HG02610 (cell line): ENCODE measurements around the gene SPATS1.

ENCODE experiments used
- ATAC-seq: cut with Tn5 transposase; IDR thresholded peaks from one replicate; pipeline ENCODE4 v1.9.1; 2021; ENCODE audit warnings: mild to moderate bottlenecking, moderate library complexity; ENCODE audit not compliant: unreplicated experiment

SPATS1 gene, protein sequence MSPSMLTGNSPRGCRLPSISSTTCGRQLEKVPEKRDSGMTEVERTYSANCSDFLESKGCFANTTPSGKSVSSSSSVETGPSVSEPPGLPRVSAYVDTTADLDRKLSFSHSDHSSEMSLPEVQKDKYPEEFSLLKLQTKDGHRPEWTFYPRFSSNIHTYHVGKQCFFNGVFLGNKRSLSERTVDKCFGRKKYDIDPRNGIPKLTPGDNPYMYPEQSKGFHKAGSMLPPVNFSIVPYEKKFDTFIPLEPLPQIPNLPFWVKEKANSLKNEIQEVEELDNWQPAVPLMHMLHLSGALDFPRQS

DNA sequence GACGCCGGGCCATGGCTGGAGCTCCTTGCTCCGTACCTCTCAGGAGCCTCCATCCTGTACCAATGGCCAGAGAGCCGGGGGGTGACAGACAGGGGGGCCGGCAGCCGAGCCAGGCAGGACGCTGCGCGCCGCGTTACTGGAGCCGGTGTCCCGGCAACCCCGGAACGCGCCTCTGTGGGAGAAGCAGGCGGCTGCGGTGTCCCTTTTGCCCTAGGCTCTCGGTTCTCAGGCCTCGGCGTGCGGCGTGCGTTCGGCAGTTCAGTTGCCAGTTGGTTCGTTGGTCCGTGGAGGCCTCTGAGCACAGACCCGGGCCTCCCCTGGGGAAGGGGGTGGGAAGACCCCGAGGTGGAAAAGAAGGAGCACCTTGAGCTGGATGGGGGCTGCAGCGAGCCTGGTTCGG lies at the start of gene SPATS1:
Gene SPATS1 (plus strand): TSS at position 162 of the 400 bp plus-strand sequence. CDS start 446 bp downstream, outside the sequence.
- ATAC-seq: no peak

DNA sequence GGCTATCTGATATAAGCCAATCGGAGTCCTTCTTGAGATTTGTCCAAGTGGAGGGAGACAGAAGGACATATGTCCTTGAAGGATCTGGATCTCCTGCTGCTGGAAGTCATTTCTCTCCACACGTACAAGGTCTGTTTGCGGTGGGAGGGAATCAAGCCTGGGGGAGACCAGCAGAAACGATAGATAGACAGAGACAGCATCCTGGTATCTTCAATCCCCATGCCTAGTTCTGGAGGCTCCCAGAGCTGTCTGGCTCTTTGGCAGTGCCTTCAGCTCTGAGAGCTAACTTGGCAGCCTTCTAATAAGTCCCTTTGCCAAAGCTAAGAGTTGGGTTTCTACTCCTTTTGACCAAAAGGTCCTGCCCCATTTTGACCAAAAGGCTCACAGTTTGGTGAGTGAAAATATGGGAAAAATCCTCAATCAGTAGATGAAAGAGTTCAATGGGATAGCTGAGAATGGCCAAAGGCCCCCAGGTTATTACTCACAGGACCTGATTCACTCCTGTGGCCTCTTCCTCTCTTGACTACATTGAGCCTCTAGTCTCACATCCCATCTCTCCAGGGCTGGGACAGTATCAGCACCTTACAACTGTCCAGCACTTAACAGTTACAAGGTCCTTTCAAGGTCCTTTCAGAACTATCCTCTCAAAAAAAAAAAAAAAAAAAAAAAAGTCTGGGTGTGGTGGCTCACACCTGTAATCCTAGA lies 49.6 kb upstream of the SPATS1 start:
- no peak for ATAC-seq

DNA sequence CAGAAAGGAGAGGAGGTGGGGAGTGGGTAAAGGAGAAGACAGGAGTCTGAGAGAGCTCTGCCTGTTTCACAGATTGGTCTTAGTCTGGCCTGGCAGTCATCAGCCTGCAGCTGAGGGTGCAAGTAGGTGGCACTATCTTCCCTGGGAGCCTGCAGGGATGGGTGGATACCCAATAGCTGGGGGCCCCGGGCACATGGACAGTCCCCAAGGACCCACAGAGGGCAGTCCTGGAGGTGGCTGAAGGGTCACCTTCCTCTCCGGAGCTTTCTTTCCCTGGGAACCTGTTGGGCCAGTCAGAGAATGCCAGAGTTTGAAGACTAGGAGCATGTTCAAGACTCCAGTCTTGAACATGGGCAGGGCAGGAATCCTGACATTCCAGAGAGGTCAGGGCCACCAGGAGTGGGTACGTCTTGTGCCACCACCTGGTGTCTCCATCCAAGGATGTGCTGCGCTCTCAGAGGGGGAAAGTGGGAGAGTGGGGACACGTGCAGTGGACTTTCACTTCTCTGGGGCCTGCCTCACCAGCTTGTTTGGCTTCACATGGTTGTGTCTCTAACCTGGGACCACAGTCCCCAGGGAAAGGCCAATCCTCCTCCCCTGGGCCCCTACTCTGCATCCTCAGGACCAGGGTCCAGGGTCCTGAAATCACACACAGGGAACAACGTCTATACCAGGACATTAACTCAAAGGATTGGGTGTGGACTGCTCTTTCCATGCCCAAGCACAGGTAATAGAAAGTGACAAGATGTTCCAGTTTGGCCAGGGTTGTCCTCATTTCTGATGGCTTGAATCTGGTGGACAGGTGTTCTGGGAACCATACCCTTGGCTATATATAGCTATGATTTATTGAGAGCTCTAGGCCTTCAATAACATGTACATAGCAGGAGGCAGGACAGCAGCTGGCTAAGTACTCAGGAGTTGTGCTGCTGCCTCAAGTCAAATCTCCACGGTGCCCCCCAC lies 47.3 kb upstream of the SPATS1 start:
- ATAC-seq: no peak

DNA sequence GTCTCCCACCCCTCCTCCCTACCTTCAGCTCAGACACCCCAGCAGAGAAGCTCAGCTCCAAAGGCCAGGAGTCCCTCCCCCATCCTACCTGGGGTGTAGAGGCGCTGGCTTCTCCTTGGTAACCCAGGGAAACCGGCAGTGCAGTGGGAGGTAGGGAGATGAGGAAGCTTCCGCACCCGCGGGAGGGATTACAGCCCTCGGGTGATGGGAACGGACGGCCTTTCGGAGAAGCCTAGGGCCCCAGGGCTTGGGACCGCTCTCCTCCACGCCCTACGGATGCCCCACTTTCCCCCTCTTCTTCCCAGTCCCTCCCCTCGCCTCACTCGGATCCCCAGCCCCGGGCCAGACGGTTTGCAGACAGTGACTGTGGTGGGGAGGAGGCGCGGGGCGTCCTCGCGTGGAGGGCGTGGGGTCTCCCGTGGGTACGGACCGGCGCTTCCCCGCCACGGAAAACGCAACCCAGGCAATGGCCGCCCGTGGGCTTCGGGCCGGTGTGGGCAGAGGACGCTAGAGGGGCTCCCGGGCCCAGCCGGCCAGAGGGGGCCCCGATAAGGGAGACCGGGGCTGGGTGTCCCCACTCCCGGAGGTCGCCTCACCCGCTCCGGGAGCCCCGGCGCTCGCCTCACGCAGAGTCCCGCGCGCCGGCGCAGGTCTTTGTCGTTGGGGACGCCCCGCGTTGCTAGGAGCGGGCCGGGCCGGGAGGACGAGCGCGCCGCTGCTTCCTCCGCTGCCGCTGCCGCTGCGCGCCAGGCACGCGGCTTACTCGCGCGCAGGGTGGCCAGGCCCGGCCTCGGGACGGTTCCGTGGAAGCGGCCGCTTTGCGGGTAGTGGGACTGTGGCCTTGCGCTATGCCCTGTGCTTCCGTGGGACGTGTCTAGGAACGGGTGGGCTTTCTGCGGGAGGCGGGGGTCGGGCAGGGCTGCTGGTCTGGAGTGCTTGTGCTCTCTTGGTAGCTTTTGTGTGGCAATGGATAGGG lies 45.1 kb upstream of the SPATS1 start:
- no peak for ATAC-seq

DNA sequence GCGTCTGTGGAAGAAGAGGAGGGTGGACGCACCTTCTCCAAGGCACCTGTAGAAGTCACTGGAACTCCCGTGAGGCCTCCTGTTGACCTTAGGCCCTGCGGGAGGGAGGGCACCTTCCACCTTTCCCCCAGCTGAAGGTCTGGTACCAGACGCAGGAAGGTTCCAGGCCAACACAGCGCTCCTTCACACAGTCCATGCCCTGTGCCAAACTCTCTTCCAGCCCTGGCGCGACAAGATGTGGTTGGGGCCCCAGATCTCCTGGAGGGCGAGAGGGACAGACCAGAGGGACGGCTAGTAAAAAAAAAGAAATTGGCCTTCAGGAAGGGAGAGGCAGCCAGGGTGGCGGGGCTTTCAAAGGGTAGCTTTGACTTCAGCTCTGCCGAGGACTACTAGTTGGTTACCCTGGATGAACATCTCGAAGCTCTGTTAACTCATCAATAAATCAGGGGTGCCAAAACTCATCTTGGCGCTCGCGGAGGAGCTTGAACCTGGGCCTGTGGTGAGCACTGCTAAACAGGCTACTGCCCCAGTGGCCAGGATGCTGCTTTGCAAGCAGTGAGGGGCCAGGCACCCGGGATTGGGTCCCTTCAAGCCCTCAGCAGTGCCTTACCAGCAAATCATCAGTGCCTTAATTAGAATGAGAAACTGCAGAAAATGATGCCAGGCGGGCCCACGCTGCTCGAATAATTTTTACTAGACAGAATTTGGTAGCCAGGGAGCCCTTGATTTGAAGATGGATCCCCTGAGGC lies 44.2 kb upstream of the SPATS1 start:
- no peak for ATAC-seq

DNA sequence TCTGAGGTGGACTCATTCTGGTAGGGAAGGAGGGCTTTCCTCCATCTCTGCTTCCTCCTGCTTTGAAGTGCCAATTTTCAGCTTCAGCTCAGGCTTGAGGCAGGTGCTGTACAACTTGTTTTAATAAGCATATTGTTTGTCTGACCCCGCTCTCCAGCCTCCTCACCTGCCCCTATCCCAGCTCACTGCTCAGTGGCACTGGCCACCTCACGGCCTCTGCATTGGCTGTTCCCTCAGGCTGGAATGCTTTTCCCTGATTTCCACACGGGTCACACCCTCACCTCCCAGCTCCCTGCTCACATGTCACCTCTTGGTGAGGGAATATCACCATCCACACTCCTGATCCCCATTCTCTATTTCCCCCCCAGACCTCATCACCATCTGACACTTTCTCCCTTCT lies 43.6 kb upstream of the SPATS1 start:
- ATAC-seq: no peak

DNA sequence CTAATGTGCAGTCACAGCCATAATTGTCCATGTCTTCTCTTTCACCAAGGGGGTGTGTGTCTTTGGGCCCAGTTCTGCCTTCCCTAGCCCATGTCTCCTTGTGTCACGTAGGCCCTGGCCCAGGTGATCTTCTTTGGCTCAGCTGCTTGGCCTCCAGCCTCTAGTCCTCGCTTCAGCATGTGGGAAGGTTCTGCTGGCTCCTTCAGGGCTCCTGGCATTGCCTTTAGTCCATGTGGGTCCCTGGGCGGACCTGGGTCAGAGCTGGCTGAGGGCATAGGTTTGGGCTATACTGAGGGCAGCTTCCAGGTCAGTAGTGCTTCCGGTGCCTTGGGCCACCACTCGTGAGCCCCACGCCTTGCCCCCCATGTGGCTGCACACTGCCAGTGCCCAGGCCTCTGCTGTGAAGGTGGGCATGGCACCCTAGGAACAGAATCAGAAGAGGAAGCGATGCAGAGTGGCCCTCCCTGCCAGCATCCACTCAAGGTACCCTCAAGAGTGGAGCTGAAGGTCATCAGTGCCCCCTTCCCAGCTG lies 42.1 kb upstream of the SPATS1 start:
- ATAC-seq: no peak

DNA sequence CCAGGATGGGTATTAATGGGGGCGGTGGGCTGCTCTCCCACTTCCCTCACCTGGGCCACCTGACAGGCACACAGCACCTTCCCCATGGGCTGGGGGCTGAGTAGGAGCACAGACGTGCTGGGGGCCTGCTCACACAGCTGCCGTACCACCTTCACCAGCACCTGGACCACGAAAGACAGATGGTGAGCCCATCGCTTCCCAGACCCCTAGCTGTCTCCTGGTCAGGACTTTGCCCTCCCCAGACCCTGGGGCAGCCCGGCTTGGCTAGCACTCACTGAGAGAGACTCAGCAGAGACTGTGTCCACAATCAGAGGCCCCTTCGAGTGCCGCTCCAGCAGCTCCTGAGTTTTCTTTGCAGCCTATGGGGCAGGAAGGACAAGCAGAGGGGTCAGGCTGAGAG lies 41.3 kb upstream of the SPATS1 start:
- no peak for ATAC-seq

DNA sequence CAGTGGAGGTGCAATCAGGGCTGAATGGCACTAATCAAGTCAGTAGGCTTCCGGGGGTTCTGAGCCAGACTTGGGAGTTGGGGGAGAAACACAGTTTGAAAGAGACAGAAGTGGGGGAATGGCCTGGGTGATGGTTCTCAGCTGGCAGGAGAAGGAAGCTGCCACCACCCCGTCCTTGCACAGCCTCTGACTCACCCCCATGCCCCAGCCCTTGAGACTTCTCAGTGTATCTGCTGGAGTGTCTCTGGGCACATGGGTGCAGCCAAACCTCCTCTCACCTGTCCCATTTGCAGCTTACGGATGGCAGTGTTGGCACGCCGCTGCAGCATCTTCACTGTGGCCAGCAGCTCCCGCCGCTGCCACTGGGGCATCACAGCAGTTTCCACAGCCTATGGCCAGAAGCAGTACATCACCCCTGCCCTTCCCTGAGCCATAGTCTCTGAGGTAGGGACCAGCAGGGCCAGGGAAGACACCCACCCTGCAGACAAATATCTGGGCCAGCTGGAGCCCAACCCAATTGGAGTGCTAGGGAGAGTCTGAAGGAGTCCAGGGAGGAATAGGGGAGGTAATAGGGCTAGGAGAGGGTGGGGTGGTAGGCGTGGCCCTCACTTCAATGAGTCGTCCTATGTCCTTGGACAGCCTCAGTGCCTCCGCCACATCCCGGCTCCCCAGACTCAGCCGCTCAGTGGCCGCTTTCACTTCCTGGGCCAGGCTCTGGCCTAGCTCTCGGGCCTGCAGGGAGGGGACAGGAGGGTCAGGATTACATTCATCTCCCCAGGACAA lies 40.5 kb upstream of the SPATS1 start:
- no peak for ATAC-seq

DNA sequence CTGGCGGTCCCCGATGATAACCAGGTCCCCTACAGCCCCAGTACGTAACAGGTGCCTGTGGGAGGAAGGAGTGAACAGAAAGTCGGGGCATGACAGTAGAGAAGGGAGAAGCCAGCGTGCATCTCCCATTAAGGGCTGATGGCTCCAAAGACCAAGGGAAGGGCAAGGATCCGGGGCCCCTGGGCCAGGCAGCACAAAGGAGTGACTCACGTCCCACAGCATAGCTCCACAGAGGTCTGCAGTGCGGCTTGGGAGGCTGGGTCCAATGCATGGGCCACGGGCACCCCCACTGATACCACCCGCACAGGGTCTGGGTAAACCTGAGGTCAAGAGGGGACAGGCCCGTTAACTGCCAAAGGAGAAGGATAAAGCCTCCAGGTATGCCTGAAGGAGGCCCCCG lies 39.6 kb upstream of the SPATS1 start:
- no peak for ATAC-seq

DNA sequence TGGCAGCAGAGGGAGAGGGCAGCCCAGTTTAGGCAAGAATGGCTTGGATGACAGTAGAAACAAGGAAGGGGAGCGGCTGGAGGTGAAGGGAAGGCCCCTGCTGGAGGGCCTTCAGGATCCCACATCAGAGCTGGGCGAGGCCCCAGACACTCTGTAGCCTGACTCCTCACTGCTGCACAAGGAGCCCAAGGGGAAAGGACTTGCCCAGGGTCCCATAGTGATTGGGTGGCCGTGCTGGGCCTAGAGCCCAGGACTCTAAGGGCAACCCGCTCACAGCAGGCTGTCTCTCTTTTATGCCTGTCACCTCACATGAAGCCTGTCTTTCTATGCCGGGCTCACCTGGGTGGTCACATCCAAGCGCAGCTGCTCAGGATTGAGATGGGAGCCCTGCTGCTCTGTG lies 38.6 kb upstream of the SPATS1 start:
- no peak for ATAC-seq

DNA sequence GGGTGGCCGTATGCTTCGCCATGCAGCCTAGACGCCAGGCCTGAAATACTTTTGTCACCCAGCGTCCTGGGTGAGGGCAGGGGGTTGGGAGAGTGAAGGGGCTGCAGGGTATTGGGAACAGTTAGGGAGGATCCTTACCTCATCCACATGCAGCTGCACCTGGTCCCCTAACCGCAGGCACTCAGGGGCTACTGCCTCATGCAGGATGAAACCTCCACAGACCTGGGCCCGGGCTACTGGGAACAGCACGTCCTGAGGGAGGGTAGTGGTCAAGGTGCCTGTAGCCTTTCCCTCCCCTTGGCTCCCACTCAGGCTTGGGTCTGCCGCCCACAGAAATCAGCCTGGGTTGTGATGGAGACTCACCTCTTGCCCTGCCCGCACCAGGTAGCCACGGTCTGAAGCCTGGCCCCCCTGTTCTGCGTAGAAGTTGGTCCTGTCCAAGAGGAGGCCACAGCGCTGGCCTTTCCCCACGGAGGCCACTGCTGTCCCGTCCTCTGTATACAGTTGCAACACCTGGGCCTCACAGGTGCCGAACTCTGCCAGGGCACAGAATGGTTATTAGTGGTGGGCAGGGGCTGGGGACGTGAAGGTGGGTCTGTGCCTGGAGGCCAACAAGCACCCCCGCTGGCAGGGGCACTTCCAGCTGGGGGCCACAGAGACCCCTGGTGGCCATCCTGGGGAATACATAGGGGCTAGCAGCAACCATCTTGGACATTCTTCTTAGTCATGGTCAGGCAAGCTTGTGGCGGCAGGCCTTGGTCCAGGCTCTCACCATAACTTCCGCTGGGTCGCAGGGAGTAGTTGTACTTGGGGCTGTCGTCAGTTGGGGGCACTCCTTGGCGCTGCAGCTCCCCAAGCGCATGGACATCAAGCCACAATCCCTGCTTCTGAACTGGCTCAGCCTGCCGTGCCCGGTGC lies 37.9 kb upstream of the SPATS1 start:
- ATAC-seq: no peak

DNA sequence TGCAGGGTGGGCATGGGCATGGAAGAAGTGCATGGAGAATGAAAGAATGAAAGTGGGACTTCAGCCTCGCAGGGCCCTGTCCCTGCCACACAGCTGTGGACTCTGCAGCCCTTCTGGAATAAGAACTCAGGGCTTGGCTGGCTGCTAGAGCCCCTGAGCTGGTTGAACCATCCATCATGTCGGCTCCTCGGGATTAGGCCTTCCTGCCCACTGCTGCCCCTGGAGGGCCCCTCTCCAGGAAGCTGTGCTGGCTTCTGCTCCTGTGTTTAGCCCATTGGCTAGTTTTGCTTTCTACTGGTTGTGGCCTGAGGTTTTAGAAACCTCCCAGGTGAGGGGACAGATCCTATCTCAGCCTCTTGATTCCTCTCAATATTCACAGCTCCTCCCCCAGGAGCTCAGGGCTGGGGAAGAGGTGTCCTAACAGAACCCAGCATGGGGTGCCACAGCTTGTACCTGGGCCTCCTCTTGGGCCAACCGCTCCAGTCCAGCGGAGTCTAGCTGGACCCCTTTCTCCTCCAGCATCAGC lies 37.2 kb upstream of the SPATS1 start:
- no peak for ATAC-seq

DNA sequence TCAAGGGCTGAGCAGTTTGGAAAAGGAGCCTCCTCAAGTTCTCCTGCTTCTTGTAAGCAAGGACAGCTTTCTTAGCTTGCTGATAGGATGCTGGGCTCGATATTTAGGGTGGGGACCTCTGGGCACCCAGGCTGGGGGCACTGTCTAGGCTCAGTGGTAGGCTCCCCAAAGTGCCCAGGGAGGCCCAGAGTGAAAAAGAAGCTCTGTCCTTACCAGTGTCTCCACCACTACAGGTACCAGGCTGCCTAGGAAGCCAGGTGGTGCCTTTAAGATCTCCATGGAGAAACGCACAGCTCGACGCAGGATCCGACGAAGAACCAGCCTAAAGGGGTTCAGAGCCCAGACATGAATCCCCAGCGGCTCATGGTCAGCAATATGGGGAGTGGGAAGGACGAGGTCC lies 35.7 kb upstream of the SPATS1 start:
- ATAC-seq: no peak

DNA sequence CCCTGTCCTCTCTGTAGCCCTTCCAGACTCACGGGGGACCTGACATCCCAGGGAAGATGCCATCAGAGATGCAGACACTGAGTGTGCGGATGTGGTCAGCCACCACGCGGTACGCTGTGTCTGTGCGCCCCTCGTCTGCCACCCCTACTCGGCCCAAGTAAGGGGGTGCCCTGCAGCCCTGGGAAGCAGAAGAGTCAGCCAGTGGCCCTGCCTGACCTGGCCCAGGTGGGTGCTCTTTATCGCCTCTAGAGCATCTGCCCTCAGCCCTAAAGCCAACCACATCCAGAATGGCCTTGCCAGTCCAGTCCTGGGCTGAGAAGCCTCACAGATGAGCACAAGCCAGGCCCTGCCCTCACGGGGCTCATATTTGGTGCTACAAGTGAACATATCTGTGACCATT lies 35.2 kb upstream of the SPATS1 start:
- ATAC-seq: no peak

DNA sequence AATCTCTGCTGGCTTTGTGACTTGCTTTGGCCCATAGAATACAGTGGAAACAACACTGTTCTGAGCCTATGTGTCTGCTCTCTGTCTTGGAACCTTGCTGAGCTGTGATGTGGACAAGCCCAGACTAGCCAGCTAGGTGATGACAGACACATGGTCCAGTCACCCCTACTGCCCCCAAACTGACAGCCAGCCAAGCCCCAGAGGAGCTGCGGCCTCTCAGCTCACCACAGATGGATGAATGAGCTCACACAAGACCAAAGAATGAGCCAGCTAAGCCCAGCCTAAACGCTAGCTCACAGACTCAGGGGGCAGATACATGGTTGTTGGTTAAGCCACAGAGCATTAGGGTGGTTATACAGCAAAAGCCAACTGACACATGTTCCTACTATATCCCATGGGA lies 33.4 kb upstream of the SPATS1 start:
- ATAC-seq: no peak

DNA sequence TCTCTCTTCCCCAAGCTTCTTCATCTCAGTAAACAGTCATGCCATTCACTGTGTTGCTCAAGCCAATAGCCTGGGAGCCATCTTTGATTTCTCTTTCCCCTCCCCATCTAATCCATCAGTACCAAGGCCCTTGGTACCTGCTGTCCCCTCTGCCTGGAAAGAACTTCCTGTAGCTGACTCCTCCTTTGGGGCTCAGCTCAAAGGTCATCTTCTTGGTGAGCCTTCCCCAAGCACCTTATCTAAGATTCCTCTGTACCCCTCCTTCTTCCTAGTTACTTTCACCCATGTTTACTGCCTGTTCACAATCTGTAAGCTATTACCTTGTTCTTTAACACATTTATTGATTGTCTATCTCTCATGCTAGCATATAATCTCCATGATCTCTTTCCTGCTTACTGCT lies 32.8 kb upstream of the SPATS1 start:
- ATAC-seq: no peak
